GM18858 (cell line): ENCODE results near the gene SLC6A14.

Experiments used
- ATAC-seq: cut with Tn5 transposase; IDR thresholded peaks from one replicate; pipeline ENCODE4 v1.9.1; 2021; ENCODE audit not compliant: unreplicated experiment

SLC6A14 gene, protein sequence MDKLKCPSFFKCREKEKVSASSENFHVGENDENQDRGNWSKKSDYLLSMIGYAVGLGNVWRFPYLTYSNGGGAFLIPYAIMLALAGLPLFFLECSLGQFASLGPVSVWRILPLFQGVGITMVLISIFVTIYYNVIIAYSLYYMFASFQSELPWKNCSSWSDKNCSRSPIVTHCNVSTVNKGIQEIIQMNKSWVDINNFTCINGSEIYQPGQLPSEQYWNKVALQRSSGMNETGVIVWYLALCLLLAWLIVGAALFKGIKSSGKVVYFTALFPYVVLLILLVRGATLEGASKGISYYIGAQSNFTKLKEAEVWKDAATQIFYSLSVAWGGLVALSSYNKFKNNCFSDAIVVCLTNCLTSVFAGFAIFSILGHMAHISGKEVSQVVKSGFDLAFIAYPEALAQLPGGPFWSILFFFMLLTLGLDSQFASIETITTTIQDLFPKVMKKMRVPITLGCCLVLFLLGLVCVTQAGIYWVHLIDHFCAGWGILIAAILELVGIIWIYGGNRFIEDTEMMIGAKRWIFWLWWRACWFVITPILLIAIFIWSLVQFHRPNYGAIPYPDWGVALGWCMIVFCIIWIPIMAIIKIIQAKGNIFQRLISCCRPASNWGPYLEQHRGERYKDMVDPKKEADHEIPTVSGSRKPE

DNA sequence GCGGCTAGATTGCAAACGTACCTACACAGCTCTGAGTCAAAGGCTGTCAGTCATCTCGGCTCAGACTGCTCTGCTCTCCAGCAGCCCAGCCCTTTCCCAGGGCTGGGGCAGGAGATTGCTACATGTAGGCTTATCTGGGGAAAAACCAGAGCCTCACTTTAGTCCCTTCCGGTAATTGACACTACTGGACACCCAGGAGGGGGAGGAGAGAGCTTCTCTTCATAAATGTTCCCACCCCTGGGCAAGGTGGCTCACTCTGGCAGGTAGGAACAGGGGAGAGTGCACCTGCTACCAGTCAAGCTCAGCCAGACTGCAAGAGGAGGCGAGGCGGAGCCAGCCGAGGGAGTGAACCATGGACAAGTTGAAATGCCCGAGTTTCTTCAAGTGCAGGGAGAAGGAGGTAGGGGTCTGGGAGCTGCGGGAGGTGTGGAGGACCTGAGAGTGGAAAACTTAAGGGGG lies at the start of gene SLC6A14:
Gene SLC6A14, plus strand, starts transcription at position 249 of the 459 bp plus-strand sequence. Its CDS starts 104 bp downstream, at position 353.
- ATAC-seq, result no peak

DNA sequence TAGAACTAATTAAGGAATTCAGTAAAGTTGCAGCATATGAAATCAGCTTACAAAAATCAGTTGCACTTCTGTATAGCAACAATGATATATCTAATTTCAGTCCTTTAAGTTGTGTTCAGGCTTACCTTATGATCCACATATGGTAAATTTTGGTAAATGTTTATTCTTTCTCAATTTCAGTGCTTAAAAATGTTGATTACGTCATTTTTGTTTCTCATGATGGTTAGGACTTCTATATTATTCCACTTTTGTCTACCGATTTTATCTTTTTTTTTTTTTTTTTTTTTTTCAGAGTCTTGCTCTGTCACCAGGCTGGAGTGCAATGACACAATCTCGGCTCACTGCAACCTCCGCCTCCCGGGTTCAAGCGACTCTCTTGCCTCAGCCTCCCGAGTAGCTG lies 40.7 kb upstream of the SLC6A14 start:
- no peak for ATAC-seq

DNA sequence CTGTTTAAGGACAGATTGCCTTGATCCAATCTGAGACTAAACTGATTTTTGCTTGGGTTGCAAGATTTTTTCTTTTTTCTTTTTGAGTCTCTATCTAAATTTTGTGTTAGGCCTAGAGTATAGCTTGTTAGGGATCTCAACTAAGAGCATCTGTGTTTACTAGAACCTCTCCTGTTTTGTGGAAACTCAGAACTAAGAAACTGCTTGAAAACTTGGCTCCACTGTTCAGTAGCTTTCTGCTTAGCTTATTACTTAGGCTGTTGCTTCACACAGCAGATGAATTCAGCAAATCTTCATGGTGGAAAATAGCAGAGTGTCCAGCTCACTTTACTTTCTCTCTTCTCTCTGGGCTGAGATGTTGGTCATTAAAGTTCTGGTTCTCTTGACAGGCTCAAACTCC lies 36.7 kb upstream of the SLC6A14 start:
- ATAC-seq, result no peak

DNA sequence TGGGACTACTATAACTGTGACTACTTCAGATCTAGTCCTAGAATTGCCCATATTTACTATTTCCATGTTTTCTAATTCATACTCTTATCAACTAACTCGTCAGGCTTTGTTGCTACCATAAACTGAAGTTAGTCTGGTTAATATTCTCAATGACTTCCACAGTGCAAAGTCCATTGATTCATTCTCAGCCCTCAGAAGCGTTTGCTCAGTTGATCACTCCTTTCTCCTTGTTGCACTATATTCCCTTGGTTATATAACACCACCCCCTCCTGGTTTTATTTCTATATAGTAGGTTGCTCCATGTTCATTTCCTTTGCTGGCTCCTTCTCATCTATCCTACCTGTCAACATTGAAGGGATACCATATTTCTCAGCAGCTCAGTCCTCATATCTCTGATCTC lies 27.2 kb upstream of the SLC6A14 start:
- ATAC-seq, result no peak

DNA sequence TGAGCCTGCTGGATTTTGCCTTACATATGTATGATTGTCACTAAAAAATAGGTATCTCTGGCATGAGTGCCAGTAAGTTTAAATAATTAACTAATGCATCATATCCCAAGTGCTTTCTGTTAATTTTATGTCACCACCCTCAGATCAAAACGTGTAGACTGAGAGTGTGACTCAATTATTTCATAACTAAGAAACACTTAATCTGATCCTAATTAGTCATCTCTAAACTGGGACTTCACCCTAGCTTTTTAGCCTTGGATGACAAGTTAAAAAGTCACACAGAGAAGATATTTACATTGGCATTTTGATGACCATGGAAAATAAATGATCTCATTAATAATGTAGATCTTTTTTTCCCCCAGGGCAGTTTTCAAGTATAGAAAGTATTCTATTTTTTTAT lies 23.1 kb upstream of the SLC6A14 start:
- ATAC-seq, result no peak

DNA sequence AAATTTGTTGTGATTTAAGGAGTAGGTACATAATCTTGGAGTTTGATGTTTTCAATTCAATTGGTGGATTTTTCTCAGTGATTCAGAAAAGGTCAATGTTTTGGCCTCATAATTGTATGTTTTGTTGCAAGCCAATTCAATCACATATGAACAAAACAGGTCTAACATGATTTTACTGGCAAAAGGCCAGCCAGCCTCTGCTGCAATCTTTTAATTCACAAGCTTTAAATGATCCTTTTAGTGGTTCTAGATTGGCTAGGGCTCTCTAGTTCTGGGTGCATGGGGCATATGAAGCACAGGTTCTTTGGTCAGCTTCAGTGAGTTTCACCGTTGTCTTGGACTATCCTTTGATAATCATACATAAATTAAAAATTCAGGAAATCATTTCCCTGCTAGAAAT lies 19.2 kb upstream of the SLC6A14 start:
- no peak for ATAC-seq

DNA sequence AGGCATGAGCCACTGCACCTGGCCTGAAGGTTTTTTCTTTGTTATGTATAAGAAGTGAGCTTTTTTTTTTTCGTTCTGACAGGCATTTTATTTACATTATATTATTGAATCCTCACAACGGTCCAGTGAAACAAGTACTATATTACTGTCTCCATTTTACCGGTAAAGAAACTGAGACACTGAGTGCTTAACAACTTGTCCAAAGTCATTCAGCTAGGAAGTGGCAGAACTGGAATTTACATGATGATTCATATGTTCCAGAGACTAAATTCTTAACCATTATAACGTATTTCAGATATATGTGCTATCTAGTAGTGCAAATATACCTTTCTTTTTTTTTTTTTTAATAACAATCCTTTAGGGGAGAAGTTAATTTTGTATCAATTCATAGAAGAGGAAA lies 18.4 kb upstream of the SLC6A14 start:
- ATAC-seq, result no peak

DNA sequence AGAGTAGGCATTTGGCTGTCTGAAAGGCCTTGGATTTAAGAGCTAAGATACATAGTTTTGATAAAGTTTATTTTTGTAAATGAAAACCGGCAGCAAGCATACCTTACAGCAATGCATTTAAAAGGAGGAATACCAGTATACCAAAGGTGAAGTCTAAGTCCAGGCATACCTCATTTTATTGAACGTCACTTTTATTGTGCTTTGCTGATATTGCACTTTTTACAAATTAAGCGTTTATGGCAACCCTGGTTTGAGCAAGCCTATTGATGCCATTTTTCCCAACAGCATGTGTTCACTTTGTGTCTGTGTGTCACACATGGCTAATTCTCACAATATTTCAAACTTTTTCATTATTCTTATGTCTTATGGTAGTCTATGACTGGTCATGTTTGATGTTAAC lies 8.4 kb upstream of the SLC6A14 start:
- no peak for ATAC-seq

DNA sequence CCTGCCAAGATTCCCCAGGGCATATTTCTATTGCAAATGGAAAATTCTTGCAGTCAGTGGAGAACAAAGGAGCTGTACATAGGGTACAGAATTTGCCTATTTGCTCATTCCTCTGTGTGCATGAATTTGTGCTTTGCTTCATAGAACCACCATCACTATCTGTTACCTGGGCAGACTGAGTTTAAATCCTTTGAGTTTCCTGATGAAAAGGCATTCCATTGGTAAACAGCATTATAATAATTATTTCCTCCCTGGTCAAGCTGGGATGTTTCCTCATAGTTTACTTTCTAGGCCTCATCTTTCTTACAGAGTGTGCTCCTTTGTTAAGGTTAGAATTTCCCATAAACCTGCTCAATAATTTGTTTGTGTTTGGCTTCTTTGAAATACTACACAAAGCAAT lies 809 bp upstream of the SLC6A14 start:
- no peak for ATAC-seq

DNA sequence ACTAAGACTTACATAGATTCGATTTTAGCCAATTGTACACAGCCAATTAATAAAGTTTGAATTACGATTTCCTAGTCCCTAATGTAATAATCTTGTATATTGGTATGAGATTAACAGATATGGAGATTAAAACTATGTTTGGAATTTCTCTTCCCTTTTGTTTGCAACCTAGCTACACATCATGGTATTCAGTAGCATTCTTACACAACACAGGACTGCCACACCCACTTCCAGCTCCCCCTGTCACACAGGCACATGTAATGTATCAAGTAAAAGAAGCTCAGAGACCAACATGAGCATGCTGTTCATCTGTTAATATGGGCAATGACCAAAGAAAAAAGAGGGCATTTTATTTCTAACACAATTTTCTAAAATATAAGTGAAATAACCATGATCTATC lies 12.8 kb downstream of the SLC6A14 start:
- no peak for ATAC-seq

DNA sequence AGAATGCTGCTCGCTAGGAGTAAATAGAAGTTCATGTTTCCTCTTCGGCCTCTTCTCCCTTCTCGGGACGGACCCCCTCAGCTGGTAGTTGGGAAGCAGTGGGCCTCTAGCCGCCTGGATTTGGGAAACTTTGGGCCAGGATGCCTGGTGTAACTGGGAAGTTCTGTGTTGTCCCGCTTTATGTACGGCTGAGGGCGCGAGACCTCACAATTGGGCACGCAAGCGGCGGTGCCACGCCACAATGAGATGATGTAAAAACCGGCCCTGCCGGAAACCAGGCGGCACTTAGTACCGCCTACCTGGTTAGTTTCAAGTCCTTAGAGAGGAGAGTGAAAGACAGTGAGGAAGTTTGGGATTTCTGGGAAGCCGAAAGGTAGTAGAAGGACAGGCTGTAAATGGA lies 26.4 kb downstream of the SLC6A14 start, which contains the start of gene CT83:
Gene CT83, minus strand, starts transcription at position 155 of the 400 bp plus-strand sequence. Its CDS starts 120 bp downstream, at position 35.
- no peak for ATAC-seq

DNA sequence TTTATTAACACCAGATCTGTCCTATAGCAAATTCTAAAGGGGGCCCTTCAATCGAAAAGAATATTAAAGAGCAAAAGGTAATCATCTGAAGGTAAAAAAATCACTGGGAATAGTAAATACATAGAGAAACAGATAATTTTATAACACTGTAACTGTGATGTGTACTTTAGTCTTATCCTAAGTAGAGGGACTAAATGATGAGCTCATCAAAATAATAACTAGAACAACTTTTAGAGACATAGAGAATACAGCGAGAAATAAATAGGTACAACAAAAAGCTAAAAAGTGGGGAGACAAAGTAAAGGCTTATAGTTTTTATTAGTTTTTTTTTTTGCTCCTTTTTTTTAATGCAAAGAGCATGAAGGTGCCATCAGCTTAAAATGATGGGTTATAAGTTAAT lies 43.7 kb downstream of the SLC6A14 start:
- ATAC-seq, result no peak

DNA sequence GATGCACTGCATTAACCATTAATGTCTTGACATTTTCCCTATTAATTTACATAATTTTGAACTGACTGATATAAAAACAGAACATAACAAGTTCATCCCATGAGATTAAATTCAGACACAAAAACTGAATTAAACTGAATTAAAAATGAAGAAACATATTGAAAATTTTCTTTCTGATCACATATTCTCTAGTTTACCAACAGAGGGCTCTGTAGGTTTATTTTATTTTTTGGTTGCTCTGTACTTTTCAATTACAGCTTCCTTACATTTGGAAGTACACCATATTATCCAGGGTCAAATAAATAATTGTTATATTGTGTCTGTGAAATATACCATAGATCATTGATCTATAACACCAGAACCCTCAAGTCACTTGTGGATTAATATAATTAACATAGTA lies 53.7 kb downstream of the SLC6A14 start:
- ATAC-seq, result no peak

DNA sequence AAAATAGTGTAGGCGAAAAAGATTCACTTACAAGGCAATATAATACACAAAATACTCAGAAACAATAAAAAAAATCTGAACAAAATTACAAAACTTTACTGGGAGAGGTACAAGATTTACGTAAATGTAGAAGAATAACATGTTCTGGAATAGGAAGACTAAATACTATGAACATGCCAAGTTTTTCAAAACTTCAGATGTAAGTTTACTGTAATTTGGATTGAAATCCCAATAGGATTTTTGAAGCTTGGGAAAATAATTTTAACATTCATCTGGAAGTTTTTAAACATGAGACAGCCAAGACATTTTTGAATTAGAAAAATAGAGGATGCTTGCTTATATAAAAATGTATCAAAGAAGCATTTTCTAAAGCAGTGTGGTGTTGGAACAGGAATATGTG lies 56.9 kb downstream of the SLC6A14 start:
- ATAC-seq, result no peak

DNA sequence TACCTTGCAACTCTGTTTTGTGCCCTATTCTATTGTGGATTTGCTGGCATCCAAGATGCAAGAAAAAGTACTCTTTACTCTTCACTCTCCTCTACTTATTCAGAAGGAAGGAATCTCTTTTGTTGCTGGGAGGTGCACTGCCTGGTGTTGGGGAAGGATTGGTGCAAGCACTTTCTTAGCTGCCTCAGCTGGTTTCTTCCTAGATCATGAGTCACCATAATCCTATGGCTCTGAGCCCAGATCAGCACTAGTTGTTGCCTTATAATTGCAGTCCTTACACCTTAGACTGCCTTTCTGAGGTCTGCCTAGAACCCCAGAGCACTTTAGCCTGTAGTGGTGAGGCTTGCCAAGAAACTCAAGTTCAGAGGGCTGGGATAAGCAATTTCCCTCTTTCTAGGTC lies 63.4 kb downstream of the SLC6A14 start:
- no peak for ATAC-seq
